A549 (cell line): ENCODE measurements around the gene PRSS3. TPM values are rescaled to one million over a fixed set of nuclear protein-coding genes. Genes with fewer than 3 reads are reported as not detected.
"Not testable (repeated sequence)": the region's sequence is repeated elsewhere in the genome, so short reads cannot be mapped to it uniquely, and the experiment has no call there.

Experiments used
- ATAC-seq, 2 experiments: fragments of 200-7000 bp in 1 of 2; fragments of >200 bp in 1 of 2; cut with Nextera tagmentation in 1 of 2; cut with Tn5 transposase in 1 of 2; 3 replicates each; pipeline versions ENCODE4 v1.8.0 to v1.9.1; 2018 to 2020; ENCODE audit warnings: mild to moderate bottlenecking in 1 of 2, moderate library complexity in 1 of 2
- CTCF ChIA-PET: fragments of 300-600 bp; sonication (Branson Sonifier 250); formaldehyde crosslinking; extraction: SDS; loops from one replicate; lab custom pipeline; 2021; ENCODE audit warnings: antibody characterized with exemption, inconsistent platforms; lab: Yijun Ruan, JAX
- POLR2A ChIA-PET: fragments of 350-600 bp; formaldehyde crosslinking; extraction: SDS; loops from one replicate; lab custom pipeline; 2021; ENCODE audit warnings: antibody characterized with exemption, inconsistent platforms; lab: Yijun Ruan, JAX
- DNase-seq, 2 experiments: peaks; one replicate each; pipeline versions ENCODE4 v3.0.0 to v3.0.0-alpha.2; 2011 to 2016; ENCODE audit warnings: low read depth in 1 of 2, low spot score in 1 of 2
- FAIRE-seq: peaks from 2 replicates; lab custom pipeline; 2011; peaks lifted over from hg19 to GRCh38; lab: Jason Lieb, UNC
- H3K27ac ChIP-seq, 2 experiments: fragments of >200 bp; sonication (Bioruptor Twin); formaldehyde crosslinking; 3 replicates each; pipeline ENCODE4 v1.5.1; 2016 to 2017
- H3K4me1 ChIP-seq: fragments of >200 bp; sonication (Bioruptor Twin); formaldehyde crosslinking; 3 replicates; pipeline ENCODE4 v1.6.1; 2016
- H3K4me2 ChIP-seq: fragments of >200 bp; sonication (Bioruptor Twin); formaldehyde crosslinking; 3 replicates; pipeline ENCODE4 v1.6.1; 2016
- H3K4me3 ChIP-seq: fragments of >200 bp; sonication (Bioruptor Twin); formaldehyde crosslinking; 3 replicates; pipeline ENCODE4 v1.5.1; 2016
- H3K9me3 ChIP-seq: fragments of >200 bp; sonication (Bioruptor Twin); formaldehyde crosslinking; 3 replicates; pipeline ENCODE4 v1.6.1; 2016
- FOSL2 ChIP-seq, 2 experiments: fragments of 450-650 bp in 1 of 2; fragments of >200 bp in 1 of 2; sonication (Bioruptor Twin) in 1 of 2; formaldehyde crosslinking; IDR thresholded peaks; 2 replicates each; pipeline versions ENCODE4 v1.5.0 to v1.6.1; 2016 to 2020; ENCODE audit warnings: mild to moderate bottlenecking in 1 of 2, moderate library complexity in 1 of 2
- HOXB5 ChIP-seq: fragments of 250-450 bp; sonication (Bioruptor Pico); IDR thresholded peaks from 2 replicates; pipeline ENCODE4 v1.5.0; 2020; ENCODE audit warnings: mild to moderate bottlenecking, moderate library complexity
- MAFK ChIP-seq: fragments of 450-650 bp; IDR thresholded peaks from 2 replicates; pipeline ENCODE4 v1.6.1; 2014; ENCODE audit not compliant: partially characterized antibody
- NPAS2 ChIP-seq: fragments of 250-450 bp; sonication (Bioruptor Pico); IDR thresholded peaks from 2 replicates; pipeline ENCODE4 v1.8.0; 2022; ENCODE audit warnings: mild to moderate bottlenecking, moderate library complexity, borderline replicate concordance
- PHF8 ChIP-seq: fragments of 200-600 bp; sonication (generic); IDR thresholded peaks from 2 replicates; pipeline ENCODE4 v1.6.1; 2016; ENCODE audit warnings: low read depth, mild to moderate bottlenecking, antibody characterized with exemption, moderate library complexity, borderline replicate concordance
- POLR2A ChIP-seq: IDR thresholded peaks from 2 replicates; pipeline ENCODE4 v1.6.1; 2012; ENCODE audit warnings: mild to moderate bottlenecking, low read length
- RAD21 ChIP-seq, 2 experiments: fragments of >200 bp in 1 of 2; sonication (Bioruptor Twin) in 1 of 2; formaldehyde crosslinking in 1 of 2; IDR thresholded peaks in 1 of 2; conservative IDR thresholded peaks in 1 of 2; 2 replicates in 1 of 2; 3 replicates in 1 of 2; pipeline ENCODE4 v1.6.1; 2012 to 2018; ENCODE audit warnings: inconsistent platforms in 1 of 2
- SMC3 ChIP-seq: fragments of >200 bp; sonication (Bioruptor Twin); formaldehyde crosslinking; IDR thresholded peaks from 3 replicates; pipeline ENCODE4 v1.6.1; 2018; ENCODE audit warnings: inconsistent platforms
- SREBF2 ChIP-seq: fragments of 450-650 bp; IDR thresholded peaks from 2 replicates; pipeline ENCODE4 v1.6.1; 2014; ENCODE audit warnings: mild to moderate bottlenecking, moderate library complexity
- TFCP2L1 ChIP-seq: fragments of 250-450 bp; sonication (Bioruptor Pico); IDR thresholded peaks from 2 replicates; pipeline ENCODE4 v1.5.0; 2021; ENCODE audit warnings: mild to moderate bottlenecking
- ZNF302 ChIP-seq: fragments of 250-450 bp; sonication (Bioruptor Pico); IDR thresholded peaks from 2 replicates; pipeline ENCODE4 v1.9.0; 2021; ENCODE audit warnings: inconsistent platforms, mild to moderate bottlenecking, moderate library complexity
- WGBS: methylation state at CpG from one replicate; pipeline ENCODE4 v1.1.6; 2017; ENCODE audit errors: missing lambda C conversion rate; 5-methylcytosine and 5-hydroxymethylcytosine counted together
- polyA plus RNA-seq, 4 experiments: library from polyadenylated mRNA; depleted of rRNA in 3 of 4; stranded (reverse); fragments of >200 nt; fragmentation: RNase III in 1 of 4; extraction: RNeasy Plus Mini Kit Qiagen cat#74134 plus additional on column Dnase treatment in 1 of 4; gene quantifications; 2 replicates in 3 of 4; 3 replicates in 1 of 4; pipeline ENCODE4 v1.2.3, GENCODE V29; 2011 to 2017
- TF ChIP-seq, protein P1 (sequence below): fragments of >200 bp; sonication (Bioruptor Twin); formaldehyde crosslinking; IDR thresholded peaks from 2 replicates; pipeline ENCODE4 v1.6.1; 2016
- TF ChIP-seq, protein P2 (sequence below): fragments of >200 bp; sonication (Bioruptor Twin); formaldehyde crosslinking; IDR thresholded peaks from 3 replicates; pipeline ENCODE4 v1.6.1; 2016
- TF ChIP-seq, protein P3 (sequence below): fragments of 450-650 bp; IDR thresholded peaks from 2 replicates; pipeline ENCODE4 v1.6.1; 2014; ENCODE audit warnings: antibody characterized with exemption

PRSS3 gene
- polyA plus RNA-seq, 2 of the 4 experiments (the other 2 are of a cell fraction): 2.0 to 4.0 TPM

DNA sequence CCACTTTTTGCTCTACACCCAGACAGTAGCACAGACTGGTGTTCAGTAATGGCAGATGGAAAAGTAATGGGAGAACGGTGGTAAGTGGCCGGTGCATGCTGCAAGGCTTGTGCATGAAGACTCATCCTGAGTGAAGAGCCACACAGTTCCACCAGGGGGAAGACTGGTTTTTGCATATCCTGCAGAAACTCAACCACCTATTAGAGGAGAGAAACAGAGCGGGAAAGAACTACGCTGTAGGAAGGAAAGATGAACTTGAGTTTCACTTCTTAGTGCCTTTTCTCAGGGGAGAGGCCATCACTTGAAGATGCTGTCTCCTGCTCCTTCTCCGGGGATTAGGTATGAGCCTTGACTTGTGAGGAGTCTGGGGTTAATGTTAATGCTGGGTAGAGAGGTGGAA lies 9.4 kb upstream of the PRSS3 start:
- FAIRE-seq: no peak
- peak in 1 of 2 experiments; percentile 56 for DNase-seq
- ATAC-seq: peak; percentile 83 to 95; a peak in 5 of 6 replicates
- Histone ChIP-seq H3K9me3 (no peaks in the 10 kb centered on the region), H3K4me2 (no peak overlapping the region), H3K4me1 (peaks cover 21% of the 10 kb centered on the region), H3K4me3 (no peak overlapping the region), H3K27ac (no peak overlapping the region)
- WGBS: 64% methylated on average over 5 of the region's 5 CpGs
- ChIA-PET POLR2A (no interaction called here), CTCF (interaction anchor here (0.8 to 0.9 kb wide), 2 partner anchors 63 to 67 kb away, joined by 3 read pairs; no protein-coding TSS in a partner anchor)
- TF ChIP-seq SREBF2 (no peak), SMC3 (0 out of 3 replicates have a peak, but pooled peaks have one; percentile 10), HOXB5 (CRISPR knock-in tag) (no peak), POLR2A (no peak), RAD21 (conservative IDR thresholded peaks at IDR 0.05 in 1 of 2, IDR thresholded peaks at IDR 0.05 in 1 of 2) (peak in 1 of 2 experiments; percentile 26; a peak in 3 of 5 replicates), NPAS2 (CRISPR knock-in tag) (no peak), MAFK (peak; percentile 63), PHF8 (no peak)
- TF ChIP-seq, protein P1, sequence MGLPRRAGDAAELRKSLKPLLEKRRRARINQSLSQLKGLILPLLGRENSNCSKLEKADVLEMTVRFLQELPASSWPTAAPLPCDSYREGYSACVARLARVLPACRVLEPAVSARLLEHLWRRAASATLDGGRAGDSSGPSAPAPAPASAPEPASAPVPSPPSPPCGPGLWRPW: no peak

DNA sequence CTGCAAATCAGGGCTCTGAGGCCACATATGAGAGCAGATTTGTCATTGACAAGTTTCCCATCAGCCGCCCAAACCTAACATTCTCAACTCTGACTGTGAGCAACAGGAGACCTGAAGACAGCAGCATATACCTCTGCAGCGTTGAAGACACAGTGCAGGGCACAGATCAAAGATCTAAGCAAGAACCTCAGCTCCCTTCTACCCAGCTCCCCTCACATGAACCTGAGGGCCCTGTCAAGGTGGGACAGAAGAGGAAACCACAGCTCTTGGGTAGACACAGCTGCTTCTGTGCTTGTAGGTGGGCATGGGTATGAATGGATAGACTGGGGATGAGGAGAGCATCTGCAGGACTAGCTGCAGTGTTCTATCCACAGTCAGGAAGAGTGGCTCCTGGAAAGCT lies 8.7 kb upstream of the PRSS3 start:
- Histone ChIP-seq H3K4me1 (peaks cover 27% of the 10 kb centered on the region), H3K9me3 (no peaks in the 10 kb centered on the region), H3K4me3 (no peak overlapping the region), H3K4me2 (no peak overlapping the region), H3K27ac (no peak overlapping the region)
- ChIA-PET POLR2A (no interaction called here), CTCF (interaction anchor here (0.6 to 1.9 kb wide), 7 partner anchors 8 to 109 kb away, joined by 3 to 8 read pairs (median 3); no protein-coding TSS in a partner anchor)
- ATAC-seq (no peak), FAIRE-seq (no peak), DNase-seq (no peak)
- TF ChIP-seq HOXB5 (CRISPR knock-in tag) (no peak), ZNF302 (CRISPR knock-in tag) (no peak), FOSL2 (IDR thresholded peaks at IDR 0.05) (no peak), FOSL2 (CRISPR knock-in tag; IDR thresholded peaks at IDR 0.05) (no peak)
- TF ChIP-seq, protein P2, sequence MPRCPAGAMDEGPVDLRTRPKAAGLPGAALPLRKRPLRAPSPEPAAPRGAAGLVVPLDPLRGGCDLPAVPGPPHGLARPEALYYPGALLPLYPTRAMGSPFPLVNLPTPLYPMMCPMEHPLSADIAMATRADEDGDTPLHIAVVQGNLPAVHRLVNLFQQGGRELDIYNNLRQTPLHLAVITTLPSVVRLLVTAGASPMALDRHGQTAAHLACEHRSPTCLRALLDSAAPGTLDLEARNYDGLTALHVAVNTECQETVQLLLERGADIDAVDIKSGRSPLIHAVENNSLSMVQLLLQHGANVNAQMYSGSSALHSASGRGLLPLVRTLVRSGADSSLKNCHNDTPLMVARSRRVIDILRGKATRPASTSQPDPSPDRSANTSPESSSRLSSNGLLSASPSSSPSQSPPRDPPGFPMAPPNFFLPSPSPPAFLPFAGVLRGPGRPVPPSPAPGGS: no peak
- TF ChIP-seq, protein P3, sequence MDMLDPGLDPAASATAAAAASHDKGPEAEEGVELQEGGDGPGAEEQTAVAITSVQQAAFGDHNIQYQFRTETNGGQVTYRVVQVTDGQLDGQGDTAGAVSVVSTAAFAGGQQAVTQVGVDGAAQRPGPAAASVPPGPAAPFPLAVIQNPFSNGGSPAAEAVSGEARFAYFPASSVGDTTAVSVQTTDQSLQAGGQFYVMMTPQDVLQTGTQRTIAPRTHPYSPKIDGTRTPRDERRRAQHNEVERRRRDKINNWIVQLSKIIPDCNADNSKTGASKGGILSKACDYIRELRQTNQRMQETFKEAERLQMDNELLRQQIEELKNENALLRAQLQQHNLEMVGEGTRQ: no peak
- WGBS: 87% methylated on average over 2 of the region's 2 CpGs

DNA sequence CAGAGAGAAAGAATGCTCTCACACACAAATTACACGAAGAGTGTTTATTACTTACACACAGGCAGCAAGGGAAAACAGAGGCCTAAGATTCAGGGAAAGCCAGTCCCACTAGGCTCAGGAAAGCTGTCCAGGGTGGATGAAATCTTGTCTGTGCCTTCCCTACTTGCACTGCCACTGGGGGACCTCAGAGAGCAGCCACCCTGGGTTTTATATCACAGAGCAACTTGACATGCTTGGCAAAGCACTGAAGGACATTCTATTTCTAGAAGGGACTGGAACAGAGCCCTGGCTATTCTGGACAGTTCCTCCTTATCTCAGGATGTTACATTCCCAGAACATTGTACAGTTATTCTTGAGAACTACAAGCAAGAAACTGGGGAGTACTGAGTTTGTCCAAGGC lies 7.5 kb upstream of the PRSS3 start:
- Histone ChIP-seq H3K27ac (no peak overlapping the region), H3K4me3 (no peak overlapping the region), H3K9me3 (no peaks in the 10 kb centered on the region), H3K4me2 (no peak overlapping the region), H3K4me1 (peaks cover 18% of the 10 kb centered on the region)
- TF ChIP-seq HOXB5 (CRISPR knock-in tag): no peak
- TF ChIP-seq TFCP2L1: no peak
- POLR2A ChIA-PET: no interaction called here
- WGBS: 0% methylated on average over 1 of the region's 1 CpG
- FAIRE-seq: no peak
- no peak for DNase-seq
- CTCF ChIA-PET: interaction anchor here (1.0 to 1.9 kb wide), 6 partner anchors 9 to 64 kb away, joined by 3 to 9 read pairs (median 4); no protein-coding TSS in a partner anchor
- no peak; a peak in 1 of 6 replicates for ATAC-seq

DNA sequence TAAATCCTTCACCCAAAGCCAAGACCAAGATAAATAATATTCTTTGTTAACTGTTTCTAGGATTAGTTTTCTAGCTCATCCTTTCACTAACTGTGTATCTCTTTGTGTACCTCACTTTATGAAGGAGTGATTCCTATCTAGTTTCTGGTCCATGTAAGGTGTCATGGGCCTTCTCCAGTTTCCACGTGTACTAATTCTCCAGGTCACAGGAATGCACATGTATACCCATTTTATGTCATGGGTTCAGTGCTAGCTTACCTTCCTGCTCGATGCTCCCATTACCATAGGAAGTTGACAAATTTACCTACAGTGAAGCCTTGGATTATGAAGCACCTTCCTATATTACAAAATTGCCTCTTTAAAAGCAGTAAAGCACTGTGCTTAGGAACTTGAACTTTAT lies 5.9 kb upstream of the PRSS3 start:
- peaks cover 15% of the 10 kb centered on the region for H3K4me1 ChIP-seq
- POLR2A ChIA-PET, ATAC-seq, DNase-seq, H3K27ac ChIP-seq, H3K9me3 ChIP-seq, H3K4me2 ChIP-seq, H3K4me3 ChIP-seq: not testable (repeated sequence)
- CTCF ChIA-PET: interaction anchor here (1.3 to 1.9 kb wide), 2 partner anchors 10 to 63 kb away, joined by 3 to 9 read pairs; no protein-coding TSS in a partner anchor
- 82% methylated on average over 2 of the region's 2 CpGs for WGBS
- peak; percentile 49 for FAIRE-seq
